ENCODE measurements around the gene WIPI1. TPM values are rescaled to one million over a fixed set of nuclear protein-coding genes. Genes with fewer than 3 reads are reported as not detected.

The WIPI1 gene
- polyA plus RNA-seq, 1 donor, result 17.4 TPM

- Histone ChIP-seq H3K9me3 (ENCODE audit: control insufficient read depth, low read depth, low read length) (no peaks in the 10 kb centered on the region), H3K27me3 (ENCODE audit: control insufficient read depth, insufficient read depth, low read length) (peaks cover 6% of the 10 kb centered on the region), H3K4me1 (ENCODE audit: control insufficient read depth, insufficient read depth, low read length) (peaks cover 4% of the 10 kb centered on the region), H3K27ac (ENCODE audit: low read length) (no peak overlapping the region), H3K4me3 (ENCODE audit: low read length) (no peak overlapping the region), H3K36me3 (ENCODE audit: control insufficient read depth, insufficient read depth, low read length) (no peaks in the 10 kb centered on the region)
- no peak for DNase-seq
- no CpG with 5 or more reads among the region's 5 CpGs for WGBS (ENCODE audit: insufficient coverage, low lambda C conversion rate)
These were observed 4.3 kb upstream of the WIPI1 start for GRCh38 chr17:68461589-68461988.

- H3K27ac ChIP-seq (ENCODE audit: low read length), result no peak overlapping the region
- H3K36me3 ChIP-seq (ENCODE audit: control insufficient read depth, insufficient read depth, low read length), result no peaks in the 10 kb centered on the region
- no peak overlapping the region for H3K4me3 ChIP-seq (ENCODE audit: low read length)
- peaks cover 6% of the 10 kb centered on the region for H3K27me3 ChIP-seq (ENCODE audit: control insufficient read depth, insufficient read depth, low read length)
- DNase-seq, result no peak
- WGBS (ENCODE audit: insufficient coverage, low lambda C conversion rate), result no CpG with 5 or more reads among the region's 1 CpG
- H3K4me1 ChIP-seq (ENCODE audit: control insufficient read depth, insufficient read depth, low read length), result peaks cover 8% of the 10 kb centered on the region
- H3K9me3 ChIP-seq (ENCODE audit: control insufficient read depth, low read depth, low read length), result no peaks in the 10 kb centered on the region
These were observed 3.8 kb upstream of the WIPI1 start for GRCh38 chr17:68461122-68461539.

GRCh38 chr17:68460715-68461114 lies 3.4 kb upstream of the WIPI1 start:
- Histone ChIP-seq H3K27ac (ENCODE audit: low read length) (no peak overlapping the region), H3K9me3 (ENCODE audit: control insufficient read depth, low read depth, low read length) (no peaks in the 10 kb centered on the region), H3K36me3 (ENCODE audit: control insufficient read depth, insufficient read depth, low read length) (no peaks in the 10 kb centered on the region), H3K27me3 (ENCODE audit: control insufficient read depth, insufficient read depth, low read length) (peaks cover 6% of the 10 kb centered on the region), H3K4me1 (ENCODE audit: control insufficient read depth, insufficient read depth, low read length) (peaks cover 9% of the 10 kb centered on the region), H3K4me3 (ENCODE audit: low read length) (no peak overlapping the region)
- DNase-seq, result no peak

GRCh38 chr17:68460146-68460545 lies 2.9 kb upstream of the WIPI1 start:
- 100% methylated on average over 1 of the region's 2 CpGs for WGBS (ENCODE audit: insufficient coverage, low lambda C conversion rate)
- Histone ChIP-seq H3K27me3 (ENCODE audit: control insufficient read depth, insufficient read depth, low read length) (peaks cover 6% of the 10 kb centered on the region), H3K4me3 (ENCODE audit: low read length) (no peak overlapping the region), H3K9me3 (ENCODE audit: control insufficient read depth, low read depth, low read length) (no peaks in the 10 kb centered on the region), H3K4me1 (ENCODE audit: control insufficient read depth, insufficient read depth, low read length) (peaks cover 9% of the 10 kb centered on the region), H3K27ac (ENCODE audit: low read length) (no peak overlapping the region), H3K36me3 (ENCODE audit: control insufficient read depth, insufficient read depth, low read length) (no peaks in the 10 kb centered on the region)
- no peak for DNase-seq

GRCh38 chr17:68459037-68459639 lies 1.8 kb upstream of the WIPI1 start:
- no CpG with 5 or more reads among the region's 1 CpG for WGBS (ENCODE audit: insufficient coverage, low lambda C conversion rate)
- Histone ChIP-seq H3K27ac (ENCODE audit: low read length) (no peak overlapping the region), H3K27me3 (ENCODE audit: control insufficient read depth, insufficient read depth, low read length) (peaks cover 6% of the 10 kb centered on the region), H3K4me3 (ENCODE audit: low read length) (no peak overlapping the region), H3K36me3 (ENCODE audit: control insufficient read depth, insufficient read depth, low read length) (no peaks in the 10 kb centered on the region), H3K4me1 (ENCODE audit: control insufficient read depth, insufficient read depth, low read length) (peaks cover 9% of the 10 kb centered on the region), H3K9me3 (ENCODE audit: control insufficient read depth, low read depth, low read length) (no peaks in the 10 kb centered on the region)
- no peak for DNase-seq

- no peaks in the 10 kb centered on the region for H3K9me3 ChIP-seq (ENCODE audit: control insufficient read depth, low read depth, low read length)
- peaks cover 9% of the 10 kb centered on the region for H3K4me1 ChIP-seq (ENCODE audit: control insufficient read depth, insufficient read depth, low read length)
- no peaks in the 10 kb centered on the region for H3K36me3 ChIP-seq (ENCODE audit: control insufficient read depth, insufficient read depth, low read length)
- WGBS (ENCODE audit: insufficient coverage, low lambda C conversion rate), result 53% methylated on average over 7 of the region's 12 CpGs
- H3K27me3 ChIP-seq (ENCODE audit: control insufficient read depth, insufficient read depth, low read length), result peaks cover 6% of the 10 kb centered on the region
- DNase-seq, result no peak
- peak overlapping the region; percentile 87 for H3K27ac ChIP-seq (ENCODE audit: low read length)
- peak overlapping the region; percentile 60 for H3K4me3 ChIP-seq (ENCODE audit: low read length)
These were observed 1.2 kb upstream of the WIPI1 start for GRCh38 chr17:68458260-68459036.

GRCh38 chr17:68457539-68458259 lies 403 bp upstream of the WIPI1 start:
- H3K27ac ChIP-seq (ENCODE audit: low read length), result peak overlapping the region; percentile 87
- WGBS (ENCODE audit: insufficient coverage, low lambda C conversion rate), result 0% methylated on average over 3 of the region's 54 CpGs
- DNase-seq, result peak; percentile 98 to 99
- peaks cover 6% of the 10 kb centered on the region for H3K27me3 ChIP-seq (ENCODE audit: control insufficient read depth, insufficient read depth, low read length)
- H3K4me1 ChIP-seq (ENCODE audit: control insufficient read depth, insufficient read depth, low read length), result peaks cover 9% of the 10 kb centered on the region
- H3K36me3 ChIP-seq (ENCODE audit: control insufficient read depth, insufficient read depth, low read length), result no peaks in the 10 kb centered on the region
- H3K9me3 ChIP-seq (ENCODE audit: control insufficient read depth, low read depth, low read length), result no peaks in the 10 kb centered on the region
- H3K4me3 ChIP-seq (ENCODE audit: low read length), result peak overlapping the region; percentile 60

GRCh38 chr17:68456339-68457167 lies 743 bp downstream of the WIPI1 start:
- peaks cover 6% of the 10 kb centered on the region for H3K27me3 ChIP-seq (ENCODE audit: control insufficient read depth, insufficient read depth, low read length)
- no peaks in the 10 kb centered on the region for H3K9me3 ChIP-seq (ENCODE audit: control insufficient read depth, low read depth, low read length)
- DNase-seq, result peak in 1 of 2 donors; percentile 74
- peaks cover 10% of the 10 kb centered on the region for H3K4me1 ChIP-seq (ENCODE audit: control insufficient read depth, insufficient read depth, low read length)
- peak overlapping the region; percentile 80 for H3K27ac ChIP-seq (ENCODE audit: low read length)
- no peaks in the 10 kb centered on the region for H3K36me3 ChIP-seq (ENCODE audit: control insufficient read depth, insufficient read depth, low read length)
- no CpG with 5 or more reads among the region's 23 CpGs for WGBS (ENCODE audit: insufficient coverage, low lambda C conversion rate)
- H3K4me3 ChIP-seq (ENCODE audit: low read length), result peak overlapping the region; percentile 82

GRCh38 chr17:68455901-68456338 lies 1.4 kb downstream of the WIPI1 start:
- Histone ChIP-seq H3K4me3 (ENCODE audit: low read length) (no peak overlapping the region), H3K36me3 (ENCODE audit: control insufficient read depth, insufficient read depth, low read length) (no peaks in the 10 kb centered on the region), H3K27me3 (ENCODE audit: control insufficient read depth, insufficient read depth, low read length) (peaks cover 6% of the 10 kb centered on the region), H3K4me1 (ENCODE audit: control insufficient read depth, insufficient read depth, low read length) (peaks cover 13% of the 10 kb centered on the region), H3K27ac (ENCODE audit: low read length) (no peak overlapping the region), H3K9me3 (ENCODE audit: control insufficient read depth, low read depth, low read length) (no peaks in the 10 kb centered on the region)
- 80% methylated on average over 2 of the region's 4 CpGs for WGBS (ENCODE audit: insufficient coverage, low lambda C conversion rate)
- no peak for DNase-seq
